ENCODE results near the gene OBSCN. TPM values are rescaled to one million over a fixed set of nuclear protein-coding genes. Genes with fewer than 3 reads are reported as not detected.
"Not testable (repeated sequence)": the region's sequence is repeated elsewhere in the genome, so short reads cannot be mapped to it uniquely, and the experiment has no call there.

The OBSCN gene
- total RNA-seq, 1 donor, result 13.0 TPM

DNA sequence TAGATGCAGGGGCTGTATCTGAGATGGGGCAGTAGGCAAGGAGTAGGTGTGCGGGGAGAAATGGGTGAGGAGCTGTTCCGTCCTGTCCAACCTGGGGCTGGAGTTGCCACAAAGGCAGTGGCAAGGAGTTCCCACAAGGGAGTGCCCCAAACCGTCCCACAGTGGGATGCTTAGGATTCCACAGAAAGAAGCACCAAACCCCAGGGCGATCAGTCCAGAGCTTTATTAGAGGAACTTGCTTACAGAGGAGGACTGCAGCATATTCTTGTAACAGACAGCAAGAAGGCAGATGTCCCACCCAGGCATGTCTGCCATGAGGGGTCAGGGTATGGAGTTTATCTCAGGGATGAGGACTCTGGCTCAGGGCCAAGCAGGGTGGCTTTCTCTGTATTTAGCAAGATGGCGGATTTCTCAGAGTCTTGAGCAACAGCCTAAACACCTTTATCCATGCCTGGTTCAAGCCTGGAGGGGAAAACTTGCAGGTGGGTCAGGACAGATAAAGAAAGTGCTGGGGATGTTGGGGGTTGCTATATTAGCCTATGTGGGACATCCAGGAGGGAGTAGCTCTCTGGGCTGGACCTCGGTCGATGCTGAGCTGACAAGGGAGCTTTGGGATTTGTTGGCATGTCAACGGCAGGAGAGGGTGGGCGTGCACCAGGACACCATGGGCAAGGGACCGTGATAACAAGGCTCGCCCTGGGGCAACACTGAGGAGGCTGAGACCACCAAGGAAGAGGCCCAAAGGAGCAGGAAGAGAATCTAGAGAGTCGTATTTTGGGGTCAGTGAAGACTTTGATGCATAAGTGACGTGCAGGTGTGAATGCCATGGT, 32.8 kb downstream of the OBSCN start:
- TF ChIP-seq, protein P1, sequence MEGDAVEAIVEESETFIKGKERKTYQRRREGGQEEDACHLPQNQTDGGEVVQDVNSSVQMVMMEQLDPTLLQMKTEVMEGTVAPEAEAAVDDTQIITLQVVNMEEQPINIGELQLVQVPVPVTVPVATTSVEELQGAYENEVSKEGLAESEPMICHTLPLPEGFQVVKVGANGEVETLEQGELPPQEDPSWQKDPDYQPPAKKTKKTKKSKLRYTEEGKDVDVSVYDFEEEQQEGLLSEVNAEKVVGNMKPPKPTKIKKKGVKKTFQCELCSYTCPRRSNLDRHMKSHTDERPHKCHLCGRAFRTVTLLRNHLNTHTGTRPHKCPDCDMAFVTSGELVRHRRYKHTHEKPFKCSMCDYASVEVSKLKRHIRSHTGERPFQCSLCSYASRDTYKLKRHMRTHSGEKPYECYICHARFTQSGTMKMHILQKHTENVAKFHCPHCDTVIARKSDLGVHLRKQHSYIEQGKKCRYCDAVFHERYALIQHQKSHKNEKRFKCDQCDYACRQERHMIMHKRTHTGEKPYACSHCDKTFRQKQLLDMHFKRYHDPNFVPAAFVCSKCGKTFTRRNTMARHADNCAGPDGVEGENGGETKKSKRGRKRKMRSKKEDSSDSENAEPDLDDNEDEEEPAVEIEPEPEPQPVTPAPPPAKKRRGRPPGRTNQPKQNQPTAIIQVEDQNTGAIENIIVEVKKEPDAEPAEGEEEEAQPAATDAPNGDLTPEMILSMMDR (IDR thresholded peaks at IDR 0.05; ENCODE audit: insufficient read depth, low read depth, low read length), result no peak
- DNase-seq (ENCODE audit: low read depth), result no peak
- H3K4me3 ChIP-seq (ENCODE audit: low read depth, low read length), result no peak overlapping the region

DNA sequence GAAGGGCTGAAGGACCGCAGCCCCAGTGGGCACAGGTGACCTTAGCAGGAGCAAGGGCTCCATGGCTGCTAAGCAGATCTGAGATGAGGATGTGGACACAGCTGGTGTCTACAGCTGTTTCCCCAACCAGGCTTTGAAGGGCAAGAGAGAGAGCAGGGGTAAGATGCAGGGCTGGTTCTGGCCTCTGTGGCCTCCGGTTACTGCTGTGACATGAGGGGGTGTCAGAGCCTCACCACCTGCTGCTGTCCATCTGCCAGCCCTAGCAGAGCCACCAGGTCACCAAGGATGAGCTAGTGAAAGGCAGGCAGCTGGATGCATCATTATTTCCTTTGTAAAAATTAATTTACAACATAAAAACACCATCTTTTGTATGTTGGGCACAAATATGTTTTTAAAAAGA, 33.4 kb downstream of the OBSCN start:
- TF ChIP-seq, protein P1 (IDR thresholded peaks at IDR 0.05; ENCODE audit: insufficient read depth, low read depth, low read length), result no peak
- no peak for DNase-seq (ENCODE audit: low read depth)
- H3K4me3 ChIP-seq (ENCODE audit: low read depth, low read length), result no peak overlapping the region

DNA sequence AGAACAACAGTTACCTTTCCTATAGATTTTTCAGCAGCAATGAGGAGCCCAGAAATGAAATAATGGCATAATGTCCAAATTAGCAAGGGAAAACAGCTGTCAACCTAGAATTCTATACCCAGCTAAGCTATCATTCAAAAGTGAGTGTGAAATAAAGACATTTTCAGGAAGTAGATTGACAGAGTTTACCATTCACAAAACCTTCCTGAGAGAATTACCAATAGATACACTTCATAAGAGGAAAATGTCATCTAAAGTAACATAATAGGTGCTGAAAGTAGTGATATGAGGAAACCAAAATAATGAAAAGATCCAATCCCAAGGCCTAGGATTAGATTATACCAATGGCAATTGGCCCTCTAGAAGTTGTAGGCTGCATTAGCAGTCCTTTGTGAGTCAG, 34.6 kb downstream of the OBSCN start:
- H3K4me3 ChIP-seq (ENCODE audit: low read depth, low read length), result no peak overlapping the region
- TF ChIP-seq, protein P1 (IDR thresholded peaks at IDR 0.05; ENCODE audit: insufficient read depth, low read depth, low read length), result no peak
- no peak for DNase-seq (ENCODE audit: low read depth)

DNA sequence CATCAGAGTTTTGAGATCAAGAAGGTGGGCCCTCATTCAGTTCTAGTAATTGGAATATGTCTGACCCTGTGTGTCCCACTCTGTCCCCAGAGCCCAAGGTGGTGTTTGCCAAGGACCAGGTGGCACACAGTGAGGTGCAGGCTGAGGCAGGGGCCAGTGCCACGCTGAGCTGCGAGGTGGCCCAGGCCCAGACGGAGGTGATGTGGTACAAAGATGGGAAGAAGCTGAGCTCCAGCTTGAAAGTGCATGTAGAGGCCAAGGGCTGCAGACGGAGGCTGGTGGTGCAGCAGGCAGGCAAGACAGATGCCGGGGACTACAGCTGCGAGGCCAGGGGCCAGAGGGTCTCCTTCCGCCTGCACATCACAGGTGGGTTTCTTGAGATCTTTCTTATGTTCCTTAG, 35.2 kb downstream of the OBSCN start:
- TF ChIP-seq, protein P1 (IDR thresholded peaks at IDR 0.05; ENCODE audit: insufficient read depth, low read depth, low read length), result no peak
- no peak for DNase-seq (ENCODE audit: low read depth)
- no peak overlapping the region for H3K4me3 ChIP-seq (ENCODE audit: low read depth, low read length)

DNA sequence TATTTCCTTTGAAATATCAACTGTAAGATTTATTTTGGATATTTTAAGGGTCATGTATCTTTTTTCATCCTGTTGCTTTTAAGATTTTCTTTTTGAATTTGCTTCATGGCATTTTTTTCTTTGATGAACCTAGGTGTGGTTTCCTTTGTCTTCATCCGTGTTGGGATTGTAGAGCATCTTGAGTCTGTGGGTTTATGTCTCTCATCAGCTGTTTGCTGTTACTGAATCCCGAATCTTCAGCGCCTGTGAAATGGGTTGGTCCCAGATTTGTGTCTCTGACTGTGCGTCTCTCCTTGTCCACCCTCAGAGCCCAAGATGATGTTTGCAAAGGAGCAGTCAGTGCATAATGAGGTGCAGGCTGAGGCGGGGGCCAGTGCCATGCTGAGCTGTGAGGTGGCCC, 36.1 kb downstream of the OBSCN start:
- not testable (repeated sequence) for H3K4me3 ChIP-seq (ENCODE audit: low read depth, low read length); DNase-seq (ENCODE audit: low read depth)

DNA sequence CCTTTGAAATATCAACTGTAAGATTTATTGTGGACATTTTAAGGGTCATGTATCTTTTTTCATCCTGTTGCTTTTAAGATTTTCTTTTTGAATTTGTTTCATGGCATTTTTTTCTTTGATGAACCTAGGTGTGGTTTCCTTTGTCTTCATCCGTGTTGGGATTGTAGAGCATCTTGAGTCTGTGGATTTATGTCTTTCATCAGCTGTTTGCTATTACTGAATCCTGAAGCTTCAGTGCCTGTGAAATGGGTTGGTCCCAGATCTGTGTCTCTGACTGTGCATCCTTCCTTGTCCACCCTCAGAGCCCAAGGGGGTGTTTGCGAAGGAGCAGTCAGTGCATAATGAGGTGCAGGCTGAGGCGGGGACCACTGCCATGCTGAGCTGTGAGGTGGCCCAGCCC, 37.3 kb downstream of the OBSCN start:
- TF ChIP-seq, protein P1 (IDR thresholded peaks at IDR 0.05; ENCODE audit: insufficient read depth, low read depth, low read length), result no peak
- DNase-seq (ENCODE audit: low read depth), result no peak
- no peak overlapping the region for H3K4me3 ChIP-seq (ENCODE audit: low read depth, low read length)

DNA sequence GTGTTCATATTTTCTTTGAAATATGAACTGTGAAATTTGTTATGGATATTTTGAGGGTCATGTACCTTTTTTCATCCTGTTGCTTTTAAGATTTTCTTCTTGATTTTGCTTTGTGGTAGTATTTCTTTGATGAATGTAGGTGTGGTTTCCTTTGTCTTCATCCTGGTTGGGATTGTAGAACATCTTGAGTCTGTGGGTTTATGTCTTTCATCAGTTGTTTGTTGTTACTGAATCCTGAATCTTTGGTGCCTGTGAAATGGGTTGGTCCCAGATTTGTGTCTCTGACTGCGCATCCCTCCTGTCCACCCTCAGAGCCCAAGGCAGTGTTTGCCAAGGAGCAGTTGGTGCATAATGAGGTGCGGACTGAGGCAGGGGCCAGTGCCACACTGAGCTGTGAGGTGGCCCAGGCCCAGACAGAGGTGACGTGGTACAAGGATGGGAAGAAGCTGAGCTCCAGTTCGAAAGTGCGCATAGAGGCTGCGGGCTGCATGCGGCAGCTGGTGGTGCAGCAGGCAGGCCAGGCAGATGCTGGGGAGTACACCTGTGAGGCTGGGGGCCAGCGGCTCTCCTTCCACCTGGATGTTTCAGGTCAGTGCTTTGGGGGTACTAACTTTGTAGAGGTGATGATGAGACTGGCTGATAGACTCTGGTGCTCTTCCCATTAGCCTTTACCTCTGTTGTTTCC, 38.5 kb downstream of the OBSCN start:
- no peak for DNase-seq (ENCODE audit: low read depth)
- no peak overlapping the region for H3K4me3 ChIP-seq (ENCODE audit: low read depth, low read length)
- TF ChIP-seq, protein P1 (IDR thresholded peaks at IDR 0.05; ENCODE audit: insufficient read depth, low read depth, low read length), result no peak
